GM19238 (cell line): ENCODE data around the gene CRYBG2.
"Not testable (repeated sequence)": the region's sequence is repeated elsewhere in the genome, so short reads cannot be mapped to it uniquely, and the experiment has no call there.

Experiments
- DNase-seq: peaks from one replicate; pipeline ENCODE4 v3.0.0; 2011; ENCODE audit warnings: low spot score; ENCODE audit not compliant: insufficient read length

Gene CRYBG2

DNA sequence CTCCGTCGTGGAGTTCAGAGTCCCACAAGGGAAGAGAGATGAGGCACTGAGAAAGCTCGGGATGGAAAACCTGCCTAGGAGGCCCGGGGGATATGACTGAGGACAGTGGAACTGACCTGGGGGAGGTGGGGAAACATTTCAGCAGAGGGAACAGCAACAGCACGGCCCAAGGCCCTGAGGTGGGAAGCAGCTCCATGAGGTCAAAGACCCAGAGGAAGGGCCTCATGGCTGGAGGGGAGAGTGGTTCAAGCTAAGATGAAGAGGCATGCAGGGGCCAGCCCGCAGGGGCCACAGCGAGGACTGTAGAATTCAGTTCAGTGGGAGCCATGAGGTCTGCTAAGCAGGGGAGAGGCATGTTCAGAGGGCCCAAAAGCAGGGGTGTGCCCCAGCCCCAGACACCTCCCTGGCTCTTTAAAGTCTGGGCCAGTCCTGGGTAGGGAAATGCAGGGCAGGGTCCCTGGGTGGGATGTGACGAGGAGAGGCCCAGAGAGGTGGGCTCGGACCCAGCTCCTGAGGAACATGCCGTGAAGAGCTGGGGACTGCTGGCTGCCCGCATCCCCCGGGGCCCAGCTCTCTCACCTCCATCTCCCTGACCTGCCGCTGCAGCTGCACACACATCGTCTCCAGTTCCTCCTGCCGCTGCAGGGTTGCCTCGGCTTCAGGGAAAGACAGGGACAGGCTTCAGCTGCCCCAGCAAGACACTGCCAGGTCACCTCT is 57.4 kb downstream of the CRYBG2 start:
- no peak for DNase-seq

GRCh38 chr1:26295194-26296138 is 58.5 kb downstream of the CRYBG2 start:
- no peak for DNase-seq

GRCh38 chr1:26293911-26294463 is 59.9 kb downstream of the CRYBG2 start:
- no peak for DNase-seq

GRCh38 chr1:26292735-26293134 is 61.2 kb downstream of the CRYBG2 start:
- DNase-seq: not testable (repeated sequence)

- no peak for DNase-seq
These were observed 62.0 kb downstream of the CRYBG2 start for GRCh38 chr1:26291939-26292338.

DNA sequence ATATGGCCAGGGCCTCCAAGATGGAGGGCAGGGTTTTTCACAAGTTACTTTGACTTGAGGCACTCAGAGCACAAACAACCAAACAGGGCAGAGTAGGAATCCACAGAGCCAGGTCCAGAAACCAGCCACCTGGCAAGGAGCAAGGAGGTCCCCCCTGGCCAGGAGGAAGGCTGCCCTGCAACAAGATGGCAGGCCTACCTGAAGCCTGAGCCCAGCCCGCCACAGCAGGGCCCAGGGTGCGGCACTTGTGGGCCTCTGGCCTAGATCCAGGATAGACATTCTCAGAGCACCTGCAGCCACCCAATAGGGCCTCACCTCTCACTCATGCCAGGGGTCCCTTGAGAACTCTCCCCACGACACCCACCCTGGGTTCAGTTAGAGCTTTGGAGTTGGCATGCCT is 62.5 kb downstream of the CRYBG2 start:
- no peak for DNase-seq

DNA sequence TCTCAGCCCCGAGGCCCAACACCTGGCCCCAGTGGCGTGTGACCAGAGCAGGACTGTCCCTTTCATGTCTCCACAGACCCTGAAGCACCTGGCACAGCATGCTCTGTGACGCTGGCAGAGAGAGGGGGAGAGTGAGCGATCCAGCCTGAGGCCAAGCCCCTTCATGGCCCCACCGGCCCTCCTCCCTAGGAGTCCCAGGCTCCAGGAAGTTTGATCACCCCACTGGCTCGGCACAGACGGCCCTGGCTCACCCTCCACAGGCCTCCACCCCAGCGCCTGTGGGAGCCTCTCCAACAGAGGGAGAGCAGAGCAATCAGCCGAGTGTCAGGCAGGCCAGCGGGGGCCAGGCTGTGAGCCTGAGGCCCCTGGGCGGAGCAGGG is 63.1 kb downstream of the CRYBG2 start:
- DNase-seq: no peak

- peak; percentile 23 for DNase-seq
These were observed 63.6 kb downstream of the CRYBG2 start for GRCh38 chr1:26290122-26290881.

- peak; percentile 79 for DNase-seq
These were observed 64.5 kb downstream of the CRYBG2 start for GRCh38 chr1:26289158-26290059.

GRCh38 chr1:26288311-26288941 is 65.5 kb downstream of the CRYBG2 start:
- no peak for DNase-seq

DNA sequence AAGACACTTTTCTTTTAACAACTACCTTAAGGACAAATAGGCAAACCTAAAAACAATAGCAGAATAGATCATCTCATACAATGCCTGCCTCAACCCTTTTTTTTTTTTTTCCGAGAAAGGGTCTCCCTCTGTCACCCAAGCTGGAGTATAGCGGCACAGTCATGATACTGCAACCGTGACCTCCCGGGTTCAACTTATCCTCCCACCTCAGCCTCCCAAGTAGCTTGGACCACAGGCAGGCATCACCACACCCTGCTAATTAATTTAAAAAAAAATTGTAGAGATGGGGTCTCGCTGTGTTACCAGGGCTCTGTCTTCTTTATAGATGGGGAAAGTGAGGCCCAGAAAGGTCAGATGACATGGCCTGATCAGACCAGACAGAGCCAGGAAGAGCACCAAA is 66.1 kb downstream of the CRYBG2 start:
- no peak for DNase-seq

DNA sequence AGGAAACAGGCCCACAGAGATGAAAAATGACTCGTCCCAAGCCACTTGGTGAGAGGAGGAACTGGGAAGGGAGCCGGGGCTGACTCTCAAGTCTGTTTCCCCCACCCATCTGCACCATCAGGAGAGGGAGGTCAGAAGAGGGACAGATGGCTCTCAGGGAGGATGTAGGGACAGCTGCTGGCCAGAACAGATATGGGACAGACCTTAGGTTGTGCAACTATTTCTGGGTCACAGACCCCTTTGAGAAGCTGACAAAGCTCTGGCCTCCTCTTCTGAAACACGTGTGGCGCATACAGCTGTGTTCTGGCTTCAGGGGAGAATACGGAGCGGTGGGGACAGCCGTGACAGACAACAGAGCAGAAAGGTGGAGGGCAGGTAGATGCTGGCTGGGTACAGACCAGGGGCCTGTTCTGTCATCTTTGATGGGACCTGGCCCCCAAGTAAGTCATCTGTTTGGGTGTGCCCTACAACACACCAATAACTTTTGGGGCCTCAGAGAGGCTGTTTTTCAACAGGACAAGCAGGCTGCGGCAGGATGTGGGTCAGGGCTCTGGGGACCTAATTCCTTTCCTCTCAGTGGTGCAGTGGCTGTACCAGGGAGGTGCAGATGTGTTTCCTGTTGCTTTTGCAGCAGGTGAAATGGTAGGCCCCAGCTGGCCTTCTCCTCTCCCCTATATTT is 66.8 kb downstream of the CRYBG2 start:
- DNase-seq: peak; percentile 70

DNA sequence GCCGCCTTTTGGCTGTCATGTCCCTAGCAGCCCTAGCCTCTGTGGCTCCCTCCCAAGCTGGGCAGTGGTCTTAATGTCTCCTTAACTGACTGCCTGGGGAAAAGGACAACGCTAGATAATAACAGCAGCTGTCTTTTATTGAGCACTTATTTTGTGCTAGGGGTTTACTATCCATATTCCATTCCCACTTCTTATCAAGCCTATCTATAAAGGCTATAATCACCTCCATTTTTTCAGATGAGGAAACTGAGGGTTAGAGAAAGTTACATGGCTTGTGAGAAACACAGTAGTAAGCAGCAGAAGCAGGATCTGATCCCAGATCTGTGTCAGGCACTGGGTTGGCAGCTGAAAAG is 67.9 kb downstream of the CRYBG2 start:
- no peak for DNase-seq

GRCh38 chr1:26285366-26286063 is 68.4 kb downstream of the CRYBG2 start:
- peak; percentile 38 for DNase-seq

DNA sequence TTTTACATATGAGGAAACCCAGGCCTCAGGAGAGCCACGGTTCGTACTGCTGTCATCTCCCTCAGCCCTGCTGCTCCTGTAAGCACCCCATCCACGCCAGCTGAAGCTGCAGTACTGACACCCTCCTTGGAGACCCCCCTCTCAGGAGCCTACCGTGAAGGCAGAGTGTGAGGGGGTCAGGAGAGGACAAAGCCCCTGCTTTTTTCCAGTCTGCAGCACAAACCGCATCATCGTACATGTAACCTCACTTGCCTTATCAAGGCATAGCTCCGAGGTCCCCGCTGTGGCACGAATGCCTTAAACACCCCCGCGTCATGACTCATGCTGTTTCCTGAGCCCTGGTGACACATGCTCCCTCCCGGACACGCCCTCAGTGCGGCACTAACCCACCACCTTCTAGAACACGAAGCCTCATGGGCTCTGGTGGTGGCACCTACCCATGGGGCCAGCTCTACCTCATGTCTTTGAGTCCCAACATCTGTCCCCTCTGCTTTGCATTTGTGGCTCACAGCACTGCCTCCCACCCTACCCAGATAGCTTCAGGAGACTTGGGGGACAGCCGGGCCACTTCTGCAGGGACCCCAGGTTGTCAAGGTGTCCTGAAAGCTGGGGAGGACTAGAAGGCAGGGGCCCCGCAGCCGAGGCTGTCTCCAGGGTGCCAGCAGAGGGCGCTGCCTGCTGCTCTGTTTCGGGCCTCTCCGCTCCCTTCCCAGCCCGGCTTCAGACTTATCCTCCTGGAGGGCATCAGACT is 69.2 kb downstream of the CRYBG2 start:
- peak; percentile 55 for DNase-seq

DNA sequence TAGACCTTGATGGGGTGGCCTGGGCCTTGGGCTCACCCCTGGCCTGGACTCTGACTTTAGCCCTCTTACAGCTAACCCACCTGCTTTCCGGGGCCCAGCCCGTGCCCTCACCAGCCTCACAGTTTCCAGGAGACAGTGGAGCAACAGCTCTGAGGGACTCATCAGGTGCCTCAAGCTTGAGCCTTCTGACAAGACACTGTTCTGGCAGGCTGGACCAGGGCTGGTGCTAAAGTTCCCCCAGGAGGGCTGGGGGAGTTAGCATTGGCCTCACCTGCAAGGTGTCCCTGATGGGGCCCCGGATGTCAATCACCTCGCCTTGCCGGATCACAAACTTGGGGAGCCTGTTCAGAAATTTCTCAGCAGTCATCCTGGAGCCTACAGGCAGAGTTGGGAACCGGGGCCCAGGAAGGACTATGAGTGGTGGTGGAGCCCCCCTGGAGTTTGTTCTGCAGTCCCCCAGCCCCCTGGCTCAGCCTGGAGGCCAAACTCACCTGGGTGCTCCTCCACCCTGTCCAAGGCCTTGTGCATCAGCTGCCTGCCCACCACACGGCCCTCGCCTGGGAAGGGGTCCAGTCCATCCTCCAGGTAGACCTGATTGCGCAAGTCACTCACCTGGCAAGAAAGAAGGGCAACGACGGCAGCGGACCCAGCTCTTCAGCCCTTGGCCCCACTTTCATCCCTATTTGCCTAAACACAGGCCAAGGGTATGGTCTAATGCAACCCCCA is 69.9 kb downstream of the CRYBG2 start:
- DNase-seq: no peak

DNA sequence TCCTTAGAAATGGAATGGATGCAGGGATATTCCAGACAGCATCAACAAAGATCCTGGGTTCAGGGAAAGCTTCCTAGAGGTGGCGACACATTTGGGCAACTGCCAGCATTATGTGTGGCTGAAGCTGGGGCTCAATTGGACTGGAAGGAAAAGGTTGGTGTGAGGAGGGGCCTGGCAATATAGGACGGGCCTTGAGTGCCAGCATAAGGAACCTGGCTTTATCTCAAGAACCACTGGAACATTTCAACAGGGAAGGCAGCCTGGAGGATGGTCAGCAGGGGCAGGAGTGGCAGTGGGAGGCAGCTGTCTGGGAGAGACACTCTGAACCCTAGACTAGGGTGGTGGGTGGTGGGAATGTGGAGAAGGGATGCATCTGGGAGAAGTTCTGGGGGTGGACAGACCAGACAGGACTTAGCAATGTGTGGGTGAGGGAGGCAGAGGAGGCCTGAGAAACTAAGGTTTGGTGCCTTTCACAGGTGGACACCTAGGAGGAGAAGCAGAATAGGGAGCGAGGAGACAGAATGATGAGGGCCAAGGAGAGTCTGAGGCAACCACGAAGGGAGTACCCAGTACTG is 70.6 kb downstream of the CRYBG2 start:
- no peak for DNase-seq
